Ascending aorta (tissue), 2 donors: ENCODE data around the gene BOC. TPM values are rescaled to one million over a fixed set of nuclear protein-coding genes. Genes with fewer than 3 reads are reported as not detected.

Experiments used
- DNase-seq, 2 donors: peaks; one replicate each; pipeline ENCODE4 v3.0.0-alpha.2; 2019; ENCODE audit warnings: low spot score in 2 of 2
- H3K27ac ChIP-seq, 2 donors: fragments of 200-600 bp; sonication (generic); one replicate each; pipeline ENCODE4 v1.5.1; 2016 to 2017; ENCODE audit warnings: mild to moderate bottlenecking in 1 of 2
- H3K27me3 ChIP-seq: fragments of 200-600 bp; sonication (generic); one replicate; pipeline ENCODE4 v1.5.1; 2017
- H3K36me3 ChIP-seq, 2 donors: fragments of 200-600 bp; sonication (generic); one replicate each; pipeline ENCODE4 v1.5.1; 2016
- H3K4me1 ChIP-seq, 2 donors: fragments of 200-600 bp; sonication (generic); one replicate each; pipeline ENCODE4 v1.5.1; 2016 to 2017; ENCODE audit warnings: mild to moderate bottlenecking in 1 of 2
- H3K4me3 ChIP-seq, 2 donors: fragments of 200-600 bp; sonication (generic); one replicate each; pipeline ENCODE4 v1.5.1; 2016 to 2017; ENCODE audit warnings: mild to moderate bottlenecking in 1 of 2
- H3K9me3 ChIP-seq, 2 donors: fragments of 200-600 bp; sonication (generic); one replicate each; pipeline ENCODE4 v1.5.1; 2016
- CTCF ChIP-seq, 3 experiments: fragments of 200-600 bp in 2 of 3; fragments of 450-650 bp in 1 of 3; sonication (generic) in 2 of 3; IDR thresholded peaks; one replicate each; pipeline ENCODE4 v1.5.1; 2016 to 2019; ENCODE audit warnings: antibody characterized with exemption in 3 of 3, mild to moderate bottlenecking in 1 of 3, moderate library complexity in 1 of 3
- intact Hi-C: fragments of 100-400 bp; cut with DNase I; formaldehyde crosslinking; loops from one replicate; pipeline ENCODE4 v1.15.1; 2023
- total RNA-seq: library from RNA; depleted of rRNA; stranded (reverse); fragments of >200 nt; gene quantifications from one replicate; pipeline ENCODE4 v1.1.0, GENCODE V29; 2016

The BOC gene
- total RNA-seq, 1 donor from 2014 or later = 31.3 TPM

GRCh38 chr3:113183748-113184661, 27.4 kb upstream of the BOC start:
- no peak for DNase-seq
- no peaks in the 10 kb centered on the region for H3K4me1 ChIP-seq
- no peak overlapping the region for H3K4me3 ChIP-seq
- no peaks in the 10 kb centered on the region for H3K27me3 ChIP-seq
- no peaks in the 10 kb centered on the region for H3K36me3 ChIP-seq
- no peaks in the 10 kb centered on the region for H3K9me3 ChIP-seq
- H3K27ac ChIP-seq = peak overlapping the region in 1 of 2 donors; percentile 53
- no peak for TF ChIP-seq CTCF (IDR thresholded peaks at IDR 0.05)
- intact Hi-C loops = no loop called here

GRCh38 chr3:113185194-113185835, 26.0 kb upstream of the BOC start:
- H3K4me1 ChIP-seq = no peaks in the 10 kb centered on the region
- no peak for DNase-seq
- H3K27me3 ChIP-seq = no peaks in the 10 kb centered on the region
- TF ChIP-seq CTCF (IDR thresholded peaks at IDR 0.05) = no peak
- intact Hi-C loops = no loop called here
- H3K9me3 ChIP-seq = no peaks in the 10 kb centered on the region
- H3K27ac ChIP-seq = no peak overlapping the region
- no peak overlapping the region for H3K4me3 ChIP-seq
- H3K36me3 ChIP-seq = no peaks in the 10 kb centered on the region

- Histone ChIP-seq H3K9me3 (no peaks in the 10 kb centered on the region), H3K27ac (no peak overlapping the region), H3K4me3 (no peak overlapping the region), H3K4me1 (no peaks in the 10 kb centered on the region), H3K36me3 (no peaks in the 10 kb centered on the region), H3K27me3 (no peaks in the 10 kb centered on the region)
- no peak for TF ChIP-seq CTCF (IDR thresholded peaks at IDR 0.05)
- intact Hi-C loops = no loop called here
- DNase-seq = no peak
These were observed 24.8 kb upstream of the BOC start for GRCh38 chr3:113186566-113186965.

GRCh38 chr3:113193288-113193687, 18.1 kb upstream of the BOC start:
- peak overlapping the region in 1 of 2 donors; percentile 42 for H3K27ac ChIP-seq
- intact Hi-C loops = no loop called here
- H3K27me3 ChIP-seq = no peaks in the 10 kb centered on the region
- H3K4me1 ChIP-seq = no peaks in the 10 kb centered on the region
- H3K9me3 ChIP-seq = no peaks in the 10 kb centered on the region
- no peak for DNase-seq
- H3K36me3 ChIP-seq = no peaks in the 10 kb centered on the region
- no peak overlapping the region for H3K4me3 ChIP-seq
- TF ChIP-seq CTCF (IDR thresholded peaks at IDR 0.05) = no peak

- no peaks in the 10 kb centered on the region for H3K36me3 ChIP-seq
- intact Hi-C loops = no loop called here
- no peak for DNase-seq
- peak overlapping the region in 1 of 2 donors; percentile 42 for H3K27ac ChIP-seq
- no peaks in the 10 kb centered on the region for H3K9me3 ChIP-seq
- no peak overlapping the region for H3K4me3 ChIP-seq
- no peaks in the 10 kb centered on the region for H3K27me3 ChIP-seq
- no peaks in the 10 kb centered on the region for H3K4me1 ChIP-seq
- TF ChIP-seq CTCF (IDR thresholded peaks at IDR 0.05) = no peak
These were observed 17.6 kb upstream of the BOC start for GRCh38 chr3:113193719-113194118.
